Measurements from ENCODE around the gene CCDC187. TPM values are rescaled to one million over a fixed set of nuclear protein-coding genes. Genes with fewer than 3 reads are reported as not detected.

Gene CCDC187
- total and polyA plus RNA-seq, 2 of the 8 experiments (the other 6 are each of a cell fraction or from before 2014, with no cell fraction given), result 0.02 TPM; not detected in 1

- DNase-seq (ENCODE audit: low read depth in 1 of 2, low spot score in 2 of 2) (no peak), FAIRE-seq (no peak)
- H2BK5ac ChIP-seq (ENCODE audit: low read depth, low read length), result no peak overlapping the region
- 91% methylated on average over 32 of the region's 37 CpGs; no CpG with 5 or more reads in 1 of the 2 experiments for WGBS, 2 experiments (ENCODE audit: extremely low coverage in 1 of 2, insufficient coverage in 1 of 2, insufficient read length in 1 of 2, insufficient replicate concordance in 2 of 2, low coverage in 1 of 2, low lambda C conversion rate in 2 of 2, missing lambda C conversion rate in 1 of 2)
- no peak overlapping the region for H4K91ac ChIP-seq (replicated peaks; ENCODE audit: insufficient read length, low read length)
- H4K8ac ChIP-seq (ENCODE audit: extremely low read depth, insufficient read depth, low read length), result no peak overlapping the region; the same call in 1 of the 2 replicates
- H2AFZ ChIP-seq (ENCODE audit: low read length), result no peak overlapping the region
- H3K27me3 ChIP-seq (replicated peaks in 1 of 4; ENCODE audit: control insufficient read depth in 3 of 4, extremely low read depth in 1 of 4, insufficient read depth in 3 of 4, low read length in 3 of 4), result no peaks in the 10 kb centered on the region
- no peak overlapping the region for H3K9ac ChIP-seq (replicated peaks in 1 of 4; ENCODE audit: extremely low read depth in 1 of 4, low read depth in 3 of 4, low read length in 3 of 4)
- H2BK20ac ChIP-seq (ENCODE audit: low read length), result no peak overlapping the region
- peaks cover 5 to 16% of the 10 kb centered on the region in 2 experiments for H4K20me1 ChIP-seq (replicated peaks in 1 of 2; ENCODE audit: control insufficient read depth in 1 of 2, insufficient read depth in 2 of 2, low read length in 2 of 2)
- H2BK15ac ChIP-seq (ENCODE audit: low read length), result no peak overlapping the region
- H3K9me3 ChIP-seq (ENCODE audit: insufficient read depth in 2 of 2, low read depth in 1 of 2, low read length in 1 of 2), result peaks cover 0 to 4% of the 10 kb centered on the region in 2 experiments; a peak in 1 of 4 replicates
- H2AK5ac ChIP-seq (ENCODE audit: low read depth, low read length), result no peak overlapping the region
- CTCF ChIA-PET (ENCODE audit: partially characterized antibody), result interaction anchor here (0.8 to 5.1 kb wide), 23 partner anchors 7 to 356 kb away, joined by 3 to 52 read pairs (median 5); partner anchors contain the start of gene LHX3
- H3K4me1 ChIP-seq (replicated peaks in 1 of 4; ENCODE audit: control insufficient read depth in 3 of 4, insufficient read depth in 4 of 4, low read length in 3 of 4), result peaks cover 0 to 2% (median 0%) of the 10 kb centered on the region in 4 experiments; a peak in 2 of 7 replicates
- no peak overlapping the region for H4K5ac ChIP-seq (ENCODE audit: insufficient read length, low read depth, low read length)
- no peak overlapping the region for H3K14ac ChIP-seq (ENCODE audit: insufficient read length)
- peaks cover 0 to 18% (median 13%) of the 10 kb centered on the region in 4 experiments; a peak in 6 of 8 replicates for H3K36me3 ChIP-seq (ENCODE audit: control insufficient read depth in 2 of 4, insufficient read depth in 4 of 4, low read length in 3 of 4)
- H3K79me2 ChIP-seq (ENCODE audit: control insufficient read depth in 1 of 2, insufficient read depth in 2 of 2, low read length in 2 of 2), result 0 out of 4 replicates have a peak, but pooled peaks cover 0 to 4% of the 10 kb centered on the region in 2 experiments
- no peak overlapping the region for H3K4me2 ChIP-seq (ENCODE audit: insufficient read depth in 1 of 2, low read depth in 2 of 2, low read length in 2 of 2)
- H3K23me2 ChIP-seq (ENCODE audit: low read depth, low read length), result no peaks in the 10 kb centered on the region
- peaks cover 6% of the 10 kb centered on the region; the same call in 1 of the 2 replicates for H3K79me1 ChIP-seq (ENCODE audit: low read depth, low read length)
- H3K23ac ChIP-seq (ENCODE audit: insufficient read length), result no peak overlapping the region
- no peak overlapping the region for H3K4me3 ChIP-seq (ENCODE audit: extremely low read depth in 1 of 4, insufficient read depth in 2 of 4, low read depth in 3 of 4, low read length in 4 of 4)
- POLR2A ChIA-PET (ENCODE audit: partially characterized antibody), result interaction anchor here (1.1 to 4.5 kb wide), 6 partner anchors 9 to 185 kb away, joined by 3 to 17 read pairs (median 3); partner anchors contain the start of gene LHX3
- H3K27ac ChIP-seq (ENCODE audit: low read depth, low read length), result no peak overlapping the region
- no peak overlapping the region for H2BK120ac ChIP-seq (replicated peaks; ENCODE audit: low read depth, low read length)
- no peak overlapping the region for H3K56ac ChIP-seq (replicated peaks; ENCODE audit: insufficient read length, low read depth, low read length)
- H3K18ac ChIP-seq (ENCODE audit: extremely low read depth, low read length), result no peak overlapping the region
- H2BK12ac ChIP-seq (ENCODE audit: low read depth, low read length), result no peak overlapping the region
- H3K4ac ChIP-seq (replicated peaks; ENCODE audit: insufficient read length, low read depth, low read length), result no peak overlapping the region
- TF ChIP-seq FOSL1 (IDR thresholded peaks at IDR 0.05; ENCODE audit: insufficient read depth, low read depth, low read length) (no peak), YY1 (IDR thresholded peaks at IDR 0.05; ENCODE audit: low read depth, low read length) (no peak), SIRT6 (IDR thresholded peaks at IDR 0.05; ENCODE audit: low read length) (no peak), HDAC2 (IDR thresholded peaks at IDR 0.05; ENCODE audit: borderline replicate concordance in 1 of 2, low read depth in 2 of 2, low read length in 2 of 2) (no peak), SAP30 (IDR thresholded peaks at IDR 0.05; ENCODE audit: insufficient read depth, insufficient replicate concordance, low read length) (no peak), CEBPB (IDR thresholded peaks at IDR 0.05; ENCODE audit: low read depth, low read length) (no peak), ZNF274 (IDR thresholded peaks at IDR 0.05; ENCODE audit: borderline replicate concordance, extremely low read depth, low read length) (no peak), KDM5A (IDR thresholded peaks at IDR 0.05; ENCODE audit: low read length) (no peak), RXRA (IDR thresholded peaks at IDR 0.05; ENCODE audit: insufficient read depth, low read depth, low read length) (no peak), EZH2 (IDR thresholded peaks at IDR 0.05; ENCODE audit: low read depth, low read length, severe bottlenecking) (no peak), RFX5 (IDR thresholded peaks at IDR 0.05; ENCODE audit: borderline replicate concordance, low read depth, low read length) (no peak), BACH1 (IDR thresholded peaks at IDR 0.05; ENCODE audit: low read length) (no peak)
These were observed 87.2 kb downstream of the CCDC187 start for GRCh38 chr9:136216541-136217244.
